HT-29 (cell line): ENCODE data around the gene WDR86. TPM values are rescaled to one million over a fixed set of nuclear protein-coding genes. Genes with fewer than 3 reads are reported as not detected.

Experiments used
- small RNA-seq: library from RNA; depleted of rRNA; stranded (forward); fragments of <200 nt; gene quantifications from one replicate; pipeline ENCODE3, GENCODE V24; 2014
- total RNA-seq: library from RNA; depleted of rRNA; stranded (reverse); fragments of >200 nt; shearing (Covaris generic); gene quantifications from 2 replicates; pipeline ENCODE4 v1.2.3, GENCODE V29; 2014; rRNA removed

WDR86 gene
- total RNA-seq, 1 experiment from 2014 or later, result 1.8 TPM

Small RNAs within 50 kb of the gene (small RNA-seq; reads per million reads assigned to genes)
- gene MIR3907, result not detected

Other genes starting within 250 kb of the WDR86 start
- gene GBX1, start 242.3 kb downstream of the WDR86 start, total RNA-seq, result not detected in 2 replicates
- not detected in 2 replicates for gene ASB10, start 222.8 kb downstream of the WDR86 start, total RNA-seq
- not detected in 2 replicates for gene H2BK1, start 199.6 kb downstream of the WDR86 start, total RNA-seq
- 80.2 and 82.5 TPM in 2 replicates for gene ABCF2, start 182.8 kb downstream of the WDR86 start, total RNA-seq
- 72.5 and 87.7 TPM in 2 replicates for gene CHPF2, start 177.6 kb downstream of the WDR86 start, total RNA-seq
- gene SMARCD3, start 161.3 kb downstream of the WDR86 start, total RNA-seq, result 1.1 and 1.3 TPM in 2 replicates
- 34.3 and 39.5 TPM in 2 replicates for gene NUB1, start 68.2 kb downstream of the WDR86 start, total RNA-seq
- gene CRYGN, start 30.1 kb upstream of the WDR86 start, total RNA-seq, result 1.4 TPM in 1 of 2 replicates, not detected in the other
- gene RHEB, start 109.9 kb upstream of the WDR86 start, total RNA-seq, result 135 and 151 TPM in 2 replicates